HG03064 (cell line): ENCODE results near the gene QRICH2.
A peak's percentile ranks its signal among the peaks of the same experiment; 100 is the strongest.
"Not testable (repeated sequence)": the region's sequence is repeated elsewhere in the genome, so short reads cannot be mapped to it uniquely, and the experiment has no call there.

ENCODE experiments used
- ATAC-seq: cut with Tn5 transposase; IDR thresholded peaks from one replicate; pipeline ENCODE4 v1.9.1; 2021; ENCODE audit warnings: low read depth; ENCODE audit not compliant: unreplicated experiment

The QRICH2 gene

DNA sequence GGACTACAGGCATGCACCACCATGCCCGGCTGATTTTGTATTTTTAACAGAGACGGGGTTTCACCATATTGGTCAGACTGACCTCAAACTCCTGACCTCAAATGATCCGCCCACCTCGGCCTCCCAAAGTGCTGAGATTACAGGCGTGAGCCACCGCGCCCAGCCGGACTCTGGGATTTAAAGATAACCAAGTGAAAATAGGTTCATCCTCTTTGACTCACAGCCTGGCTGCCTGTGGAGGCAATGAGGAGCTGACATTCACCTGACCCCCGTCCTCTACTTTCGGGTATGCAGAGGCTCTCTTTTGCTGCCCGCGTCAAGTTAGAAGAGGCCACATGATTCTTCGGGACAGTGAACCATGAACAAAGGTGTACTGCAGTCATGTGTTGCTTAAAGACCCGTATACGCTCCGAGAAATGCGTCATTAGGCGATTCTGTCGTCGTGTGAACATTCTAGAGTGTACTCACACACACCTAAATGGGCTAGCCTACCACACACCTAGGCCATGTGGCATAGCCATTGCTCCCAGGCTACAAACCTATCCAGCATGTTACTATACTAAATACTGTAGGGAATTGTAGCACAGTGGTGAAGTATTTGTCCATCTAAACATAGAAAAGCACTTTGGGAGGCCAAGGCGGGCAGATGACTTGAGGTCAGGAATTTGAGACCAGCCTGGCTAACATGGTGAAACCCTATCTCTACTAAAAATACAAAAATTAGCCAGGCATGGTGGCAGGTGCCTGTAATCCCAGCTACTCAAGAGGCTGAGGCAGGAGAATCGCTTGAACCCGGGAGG, 54.9 kb downstream of the QRICH2 start:
- not testable (repeated sequence) for ATAC-seq

- ATAC-seq: no peak
Measured at GRCh38 chr17:76252040-76252954, 55.8 kb downstream of the QRICH2 start.

- ATAC-seq: no peak
Measured at GRCh38 chr17:76251478-76252039, 56.5 kb downstream of the QRICH2 start.

GRCh38 chr17:76250141-76250540, 57.9 kb downstream of the QRICH2 start:
- no peak for ATAC-seq

DNA sequence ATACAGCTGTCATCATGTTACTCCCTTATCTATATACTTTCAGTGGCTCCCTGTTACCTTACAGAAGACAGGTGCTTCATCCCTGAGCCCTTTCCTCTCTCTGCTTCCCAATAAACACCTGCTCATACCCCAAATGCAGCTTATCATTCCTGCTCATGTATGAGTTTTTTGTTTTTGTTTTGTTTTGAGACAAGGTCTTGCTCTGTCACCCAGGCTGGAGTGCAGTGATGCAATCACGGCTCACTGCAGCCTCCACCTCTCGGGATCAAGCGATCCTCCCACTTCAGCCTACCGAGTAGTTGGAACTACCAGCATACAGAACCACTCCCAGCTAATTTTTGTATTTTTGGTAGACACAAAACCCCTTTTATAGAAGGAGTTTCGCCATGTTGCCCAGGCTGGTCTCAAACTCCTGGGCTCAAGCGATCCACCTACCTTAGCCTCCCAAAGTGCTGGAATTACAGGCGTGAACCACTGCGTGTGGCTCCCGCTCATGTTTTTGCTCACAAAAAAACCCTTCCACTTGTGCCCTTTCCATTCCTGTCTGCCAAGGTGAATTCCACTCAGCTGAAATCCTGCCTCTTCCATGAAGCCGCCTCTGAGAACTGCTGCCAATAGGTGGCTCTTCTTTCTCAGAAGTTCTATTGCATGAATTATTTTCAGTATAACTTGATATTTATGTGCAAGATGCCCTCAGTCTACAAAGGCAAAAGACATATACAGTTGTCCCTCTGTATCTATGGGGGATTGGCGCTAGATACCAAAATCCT, 59.9 kb downstream of the QRICH2 start:
- ATAC-seq: no peak

DNA sequence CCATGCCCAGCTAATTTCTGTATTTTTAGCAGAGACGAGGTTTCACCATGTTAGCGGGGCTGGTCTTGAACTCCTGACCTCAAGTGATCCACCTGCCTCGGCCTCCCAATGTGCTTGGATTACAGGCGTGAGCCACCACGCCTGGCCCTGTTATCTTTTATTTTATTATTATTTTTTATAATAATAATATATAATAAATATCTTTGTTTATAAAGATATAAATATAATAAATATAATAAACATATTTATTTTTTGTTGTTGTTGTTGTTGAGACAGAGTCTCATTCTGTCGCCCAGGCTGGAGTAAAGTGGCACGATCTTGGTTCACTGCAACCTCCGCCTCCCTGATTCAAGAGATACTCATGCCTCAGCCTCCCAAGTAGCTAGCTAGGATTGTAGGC, 60.8 kb downstream of the QRICH2 start:
- no peak for ATAC-seq

- peak; percentile 85 for ATAC-seq
Measured at GRCh38 chr17:76246080-76247066, 61.7 kb downstream of the QRICH2 start.

DNA sequence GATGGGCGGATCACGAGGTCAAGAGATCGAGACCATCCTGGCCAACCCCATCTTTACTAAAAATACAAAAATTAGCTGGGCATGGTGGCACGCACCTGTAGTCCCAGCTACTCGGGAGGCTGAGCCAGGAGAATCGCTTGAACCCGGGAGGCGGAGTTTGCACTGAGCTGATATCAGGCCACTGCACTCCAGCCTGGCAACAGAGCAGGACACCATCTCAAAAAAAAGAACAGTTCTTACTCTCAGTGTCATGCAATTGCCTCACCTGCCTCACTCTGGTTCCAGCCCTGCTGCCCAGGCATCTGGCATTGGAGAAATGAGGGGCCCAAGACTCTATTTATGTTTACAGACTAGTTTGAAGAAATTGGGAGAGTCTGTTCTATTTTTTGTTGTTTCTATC, 63.4 kb downstream of the QRICH2 start:
- ATAC-seq: not testable (repeated sequence)

DNA sequence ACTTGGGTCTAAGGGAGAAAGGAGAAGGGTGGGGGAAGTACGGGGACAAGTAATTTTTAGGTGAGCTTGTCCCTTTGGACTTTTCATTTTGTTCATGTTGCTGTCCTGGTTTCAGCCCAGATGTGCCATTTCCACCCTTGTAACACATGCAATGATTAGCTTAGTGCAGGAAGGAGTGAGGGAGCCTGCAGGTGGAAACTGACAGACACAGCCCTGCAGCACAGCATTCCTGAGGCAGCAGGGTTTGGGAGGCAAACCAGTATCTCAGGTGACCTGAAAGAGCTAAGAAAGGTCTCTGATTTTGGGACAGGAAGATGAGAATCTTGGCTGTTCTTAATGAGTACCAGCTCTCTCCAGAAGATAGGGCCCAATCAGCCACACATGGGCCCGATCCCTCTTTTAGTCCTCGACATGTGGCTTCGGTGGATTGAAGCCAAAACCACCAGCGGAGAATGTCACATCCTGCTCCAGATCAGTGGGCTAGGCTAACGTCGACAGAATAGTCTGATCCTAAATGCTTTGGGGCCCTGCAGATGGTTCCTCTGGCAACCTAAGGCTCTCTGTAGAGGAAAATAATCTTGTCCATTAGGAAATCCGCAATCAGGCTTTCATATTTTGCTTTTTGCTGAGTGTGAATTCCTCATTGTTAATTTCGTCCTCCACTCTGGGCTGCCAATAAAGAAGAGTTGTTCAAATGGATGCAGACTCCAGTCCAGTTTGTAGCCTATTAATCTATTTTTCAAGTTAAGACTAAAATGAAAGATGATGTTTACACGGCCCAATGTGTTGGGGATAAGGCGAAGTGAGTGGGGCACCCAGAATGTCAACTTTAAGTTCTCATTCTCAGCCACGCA, 64.0 kb downstream of the QRICH2 start:
- ATAC-seq: no peak

GRCh38 chr17:76241691-76242255, 66.3 kb downstream of the QRICH2 start:
- ATAC-seq: no peak

DNA sequence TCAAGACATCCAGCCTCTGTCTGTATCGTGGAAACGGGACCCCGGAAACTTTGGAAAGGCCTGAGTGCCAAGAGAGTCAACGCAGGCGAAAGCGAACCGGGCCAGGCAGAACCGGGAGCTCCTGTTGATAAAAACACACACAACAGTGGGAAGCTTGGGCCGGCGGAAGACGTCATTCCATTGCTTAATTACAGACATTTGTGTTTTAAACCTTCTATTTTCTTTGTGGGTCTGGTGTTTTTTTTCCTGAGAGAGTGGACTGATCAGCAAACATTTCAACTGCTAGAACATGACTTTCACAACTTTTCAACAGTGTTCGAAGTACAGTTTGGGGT, 66.9 kb downstream of the QRICH2 start:
- ATAC-seq: no peak

DNA sequence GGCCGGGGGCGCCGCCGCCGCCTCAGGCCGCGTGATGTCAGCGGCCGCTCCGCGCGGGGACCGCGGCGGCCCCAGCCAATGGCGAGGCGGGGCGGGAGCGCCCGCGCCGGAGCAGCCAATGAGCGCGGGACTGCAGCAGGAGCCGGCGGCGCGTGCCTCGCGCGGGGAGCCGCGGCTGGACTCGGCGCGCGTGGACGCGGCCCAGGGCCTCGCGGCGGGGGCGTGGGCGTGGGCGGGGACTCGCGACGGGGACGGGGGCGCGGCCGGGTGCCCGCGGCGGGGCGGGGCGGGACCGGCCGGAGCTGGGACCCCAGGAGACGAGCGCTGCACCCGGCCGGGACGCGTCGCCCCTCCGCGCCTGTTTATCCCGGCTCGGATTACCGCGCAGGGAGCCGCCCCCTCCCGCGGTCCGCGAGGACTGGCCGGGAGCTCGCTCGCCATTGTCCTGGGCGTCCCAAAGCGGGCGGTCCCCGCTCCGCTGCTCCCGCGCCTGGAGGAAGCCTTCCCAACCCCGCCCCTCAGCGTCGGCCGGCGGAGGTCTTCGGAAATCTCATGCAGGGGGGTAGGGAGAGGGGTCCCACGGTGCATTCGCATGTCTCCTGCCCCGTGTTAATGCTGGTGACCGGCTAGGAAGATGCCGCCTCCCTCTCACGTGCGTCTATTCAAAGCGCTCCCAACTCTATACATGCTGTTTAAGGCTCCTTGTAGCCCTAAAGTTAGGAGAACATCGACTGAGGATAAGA, 67.4 kb downstream of the QRICH2 start, which contains the start of gene RNF157:
RNF157 (minus strand) TSS at position 33 of the 743 bp plus-strand sequence. CDS start 253 bp downstream, outside the sequence.
- no peak for ATAC-seq

DNA sequence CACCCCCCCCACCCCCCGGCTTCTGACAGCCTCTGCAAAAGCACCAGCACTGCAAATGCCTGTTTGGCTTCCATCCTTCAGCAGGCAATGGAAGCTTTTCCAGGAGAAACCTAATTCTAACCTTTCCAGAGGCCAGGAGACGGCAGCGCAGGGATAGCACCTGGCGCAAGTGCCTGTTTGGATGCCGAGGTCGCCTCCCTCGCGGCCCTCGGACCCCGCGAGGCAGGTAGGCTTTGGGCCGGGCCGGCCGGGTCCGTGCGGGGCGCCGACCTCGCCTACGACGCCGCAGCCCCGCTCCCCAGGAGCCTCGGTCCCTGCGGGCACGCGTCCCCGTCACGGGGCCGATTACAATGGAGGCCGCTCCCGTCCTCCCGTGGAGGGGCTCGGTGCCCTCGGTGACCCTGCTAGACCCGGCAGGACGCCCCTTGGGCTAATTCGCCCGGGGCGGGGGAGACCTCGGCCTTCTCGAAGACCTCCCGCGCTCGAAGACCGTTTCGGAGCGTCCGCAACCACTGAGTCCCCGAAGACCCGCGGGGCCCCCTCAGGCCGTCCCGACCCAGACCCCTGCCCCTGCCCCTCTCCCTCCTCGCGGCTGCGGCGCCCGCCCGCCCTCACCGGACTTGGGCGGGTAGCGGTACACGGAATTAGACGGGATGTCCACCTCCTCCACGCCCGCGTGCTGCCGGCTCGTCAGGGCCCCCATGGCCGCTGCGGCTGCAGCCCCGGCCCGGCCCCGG, 68.4 kb downstream of the QRICH2 start:
- ATAC-seq: no peak

DNA sequence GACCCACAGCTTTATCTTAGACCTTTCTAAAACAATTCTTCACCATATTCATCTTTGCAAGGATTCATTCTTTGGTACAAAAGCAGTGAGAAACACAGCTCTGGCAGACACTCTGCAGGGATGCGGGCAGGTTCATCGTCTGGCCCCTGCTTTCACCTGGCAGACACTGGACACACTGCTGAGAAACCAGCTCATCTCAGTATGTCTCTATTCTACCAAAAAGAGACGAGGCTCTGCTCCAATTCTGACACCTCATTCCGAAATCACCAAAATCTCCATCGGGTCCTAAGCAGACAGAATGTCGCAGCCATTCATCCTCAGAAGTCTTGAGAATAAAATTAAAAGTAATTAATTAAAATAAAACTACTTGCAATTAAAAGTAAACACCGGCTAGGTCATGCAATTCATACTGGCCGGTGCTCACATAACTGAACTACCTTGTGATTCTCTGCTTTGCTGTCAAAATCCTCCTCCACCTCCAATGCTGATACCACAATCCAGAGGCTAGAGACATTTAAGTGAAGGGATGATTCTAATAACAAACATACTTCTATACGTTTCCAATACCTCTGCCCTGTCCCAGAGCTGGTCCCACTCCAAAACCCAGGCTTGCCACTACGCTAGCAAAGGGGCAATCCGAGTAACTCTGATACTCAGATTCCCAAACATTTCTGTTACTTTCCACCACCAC, 69.1 kb downstream of the QRICH2 start:
- ATAC-seq: no peak

GRCh38 chr17:76237859-76238313, 70.2 kb downstream of the QRICH2 start:
- ATAC-seq: no peak

DNA sequence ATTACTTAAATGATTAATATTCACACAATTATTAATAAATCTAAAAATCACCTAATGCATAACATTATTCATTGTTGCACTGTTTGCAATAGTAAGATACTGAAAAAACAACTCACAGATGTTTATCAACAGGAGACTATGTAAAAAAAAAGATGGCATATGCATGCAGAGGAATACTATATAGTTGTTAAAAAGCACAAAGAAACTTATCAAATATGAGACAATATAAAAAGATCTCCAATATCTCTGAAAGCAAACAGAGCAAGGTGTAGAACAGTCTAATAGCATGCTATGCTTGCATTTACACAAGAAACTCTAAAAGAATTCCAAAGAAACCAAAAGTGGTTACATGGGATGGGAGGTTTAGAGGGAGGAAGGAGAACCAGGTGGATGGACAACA, 71.5 kb downstream of the QRICH2 start:
- no peak for ATAC-seq
